Right ventricle myocardium inferior (tissue), 1 donor: ENCODE data around the gene PTGR2. TPM values are rescaled to one million over a fixed set of nuclear protein-coding genes. Genes with fewer than 3 reads are reported as not detected.
A peak's percentile ranks its signal among the peaks of the same experiment; 100 is the strongest.
"Not testable (repeated sequence)": the region's sequence is repeated elsewhere in the genome, so short reads cannot be mapped to it uniquely, and the experiment has no call there.

Experiments used
- ATAC-seq: fragments of 200-7000 bp; cut with Tn5 transposase; one replicate; pipeline ENCODE4 v1.9.1; 2020; ENCODE audit warnings: mild to moderate bottlenecking, moderate library complexity
- DNase-seq: peaks from one replicate; pipeline ENCODE4 v3.0.0; 2021; ENCODE audit errors: missing footprints
- intact Hi-C: fragments of 100-400 bp; cut with DNase I; formaldehyde crosslinking; loops from one replicate; pipeline ENCODE4 v1.11.0; 2022
- total RNA-seq: library from RNA; stranded (reverse); fragmentation: NEBNext Ultra II Directional; extraction: Animal tissue kit (Norgen Biotek cat#: 25700); gene quantifications from one replicate; pipeline ENCODE4 v1.2.1, GENCODE V29; 2021
- donor health status: DM: no; HTN: yes; CAD: no; lungs with severe emphysema.

PTGR2 gene
- total RNA-seq, 1 donor from 2014 or later: 32.8 TPM

DNA sequence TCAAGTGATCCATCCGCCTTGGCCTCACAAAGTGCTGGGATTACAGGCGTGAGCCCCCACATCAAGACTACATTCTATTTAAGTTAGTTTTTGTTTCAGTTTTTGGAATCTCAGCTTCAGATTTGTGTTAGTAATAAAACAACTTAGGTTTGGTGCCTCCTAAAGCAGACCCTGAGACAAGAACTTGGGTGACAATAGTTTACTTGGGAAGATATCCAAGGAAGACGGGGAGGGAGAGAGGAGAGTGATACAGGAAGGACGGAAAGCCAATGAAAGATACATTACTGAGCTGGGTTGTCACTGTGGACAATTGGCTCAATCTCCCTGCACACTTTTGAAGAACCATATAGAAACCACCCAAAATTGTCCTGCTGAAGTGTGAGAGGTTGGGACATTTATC is 22.6 kb upstream of the PTGR2 start:
- intact Hi-C loops: no loop called here
- no peak for DNase-seq

DNA sequence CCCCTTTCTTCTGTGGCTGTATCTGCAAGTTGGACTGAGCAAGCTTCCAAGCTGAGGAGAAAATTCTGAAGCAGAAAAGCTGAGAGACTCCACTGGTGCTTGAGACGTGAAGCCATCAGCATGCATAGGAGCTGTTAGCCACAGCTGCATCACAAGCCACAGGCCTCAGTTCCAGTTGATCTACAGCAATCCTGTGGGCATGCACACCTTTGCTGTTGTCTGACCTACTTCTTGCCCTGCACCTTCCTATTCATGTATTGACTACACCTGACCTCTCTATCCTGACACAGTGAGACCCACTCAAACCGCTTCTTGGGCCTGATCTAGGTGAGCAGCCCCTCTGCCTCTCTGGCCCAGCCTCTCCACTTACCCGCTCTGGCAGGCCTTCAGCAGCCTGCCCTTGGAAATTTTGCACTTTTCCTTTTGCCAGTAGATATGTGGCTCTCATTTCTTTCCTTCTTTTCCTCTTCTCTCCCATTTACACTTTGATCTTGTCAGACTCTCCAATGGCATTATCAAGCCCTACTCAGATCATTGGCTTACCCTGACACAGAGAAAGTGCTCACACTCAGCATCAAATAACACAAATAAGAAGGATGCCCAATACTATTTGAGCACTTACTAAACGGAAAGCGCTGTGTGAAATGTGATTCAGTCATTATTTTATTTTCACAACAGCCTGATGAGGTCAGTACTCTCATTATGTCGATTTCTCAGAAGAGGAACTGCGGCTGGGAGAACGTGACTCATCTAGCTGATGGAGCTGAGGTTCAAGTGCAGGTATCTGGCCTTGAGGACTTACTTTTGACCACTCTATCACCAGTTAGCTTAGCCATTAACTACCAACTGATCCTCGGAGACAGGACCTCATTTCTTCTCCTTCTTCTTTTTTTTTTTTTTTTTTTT is 21.9 kb upstream of the PTGR2 start:
- intact Hi-C loops: no loop called here
- DNase-seq (no peak), ATAC-seq (no peak)

More for the DNA sequence above, 22.6 kb upstream of the PTGR2 start:
- no peak for ATAC-seq

DNA sequence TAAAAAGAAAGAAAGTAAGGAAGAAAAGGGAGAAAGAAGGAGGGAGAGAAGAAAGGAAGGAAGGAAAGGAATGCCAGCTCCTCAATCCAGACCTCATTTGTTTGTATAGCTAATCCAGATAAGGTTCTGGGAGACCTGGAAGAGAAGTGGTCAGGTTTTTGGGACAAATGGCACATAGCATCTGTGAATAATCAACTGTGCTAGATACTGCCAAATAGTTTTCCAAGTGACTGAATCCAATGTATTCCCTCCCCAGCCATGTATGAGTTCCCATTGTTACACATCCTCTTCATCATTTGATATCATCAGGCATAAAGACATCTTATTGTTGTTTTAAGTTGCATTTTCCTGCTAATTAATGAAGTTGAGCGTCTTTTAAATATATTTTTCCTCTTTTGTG is 18.6 kb upstream of the PTGR2 start:
- intact Hi-C loops: no loop called here
- ATAC-seq (no peak), DNase-seq (no peak)

DNA sequence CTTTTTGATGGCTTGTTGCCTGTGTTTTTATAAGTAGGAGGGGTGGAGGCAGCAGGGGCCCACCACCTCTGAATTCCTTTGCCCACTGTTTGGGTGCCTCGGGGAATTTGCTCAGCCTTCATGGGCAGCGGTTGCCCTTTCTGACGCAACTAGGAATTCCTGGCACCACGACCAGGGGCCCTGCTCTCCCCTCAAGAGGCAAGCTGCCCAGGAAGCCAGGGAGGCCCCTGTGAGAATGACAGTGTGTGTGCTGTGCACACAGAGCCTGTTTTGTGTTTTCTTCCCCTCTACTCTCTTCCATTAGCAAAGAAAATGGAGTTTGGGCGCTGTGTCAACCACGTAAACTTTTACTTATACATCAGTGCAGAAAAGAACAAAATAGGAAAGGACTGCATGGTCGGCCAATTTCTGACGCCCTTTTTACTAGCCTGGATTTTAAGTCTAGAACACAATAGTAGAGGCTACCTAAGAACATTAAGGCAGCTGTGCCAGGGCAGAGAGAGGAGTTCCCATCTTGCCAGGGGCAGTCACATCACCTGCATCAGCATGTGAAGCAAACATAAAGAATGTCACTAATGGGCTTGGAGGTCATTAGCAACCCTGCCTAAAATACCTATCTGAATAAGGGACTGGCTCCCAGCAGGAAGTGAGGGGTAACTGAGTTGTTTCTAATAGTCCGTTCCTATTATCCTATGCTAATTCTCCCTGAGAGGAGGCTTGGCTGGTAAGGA is 17.9 kb upstream of the PTGR2 start:
- ATAC-seq: peak; percentile 74
- intact Hi-C loops: no loop called here
- DNase-seq: no peak

DNA sequence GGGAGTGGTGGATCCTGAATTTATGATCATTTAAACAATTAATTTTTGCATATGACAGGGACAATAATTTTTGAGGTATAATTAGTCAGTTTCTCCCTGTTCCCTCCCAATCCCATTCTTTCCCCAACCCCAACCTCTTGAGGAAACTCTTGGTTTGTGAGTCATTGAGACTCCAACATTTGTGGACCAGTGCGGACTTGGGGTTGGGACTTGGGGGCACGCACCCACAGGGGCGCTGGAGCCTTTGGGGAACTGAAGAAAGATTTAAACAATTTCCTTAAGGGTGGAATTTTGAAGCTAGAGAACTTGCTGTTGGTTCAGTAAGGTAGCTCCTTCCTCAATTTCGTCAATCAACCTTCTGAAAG is 17.4 kb upstream of the PTGR2 start:
- no peak for ATAC-seq
- intact Hi-C loops: no loop called here
- DNase-seq: no peak

DNA sequence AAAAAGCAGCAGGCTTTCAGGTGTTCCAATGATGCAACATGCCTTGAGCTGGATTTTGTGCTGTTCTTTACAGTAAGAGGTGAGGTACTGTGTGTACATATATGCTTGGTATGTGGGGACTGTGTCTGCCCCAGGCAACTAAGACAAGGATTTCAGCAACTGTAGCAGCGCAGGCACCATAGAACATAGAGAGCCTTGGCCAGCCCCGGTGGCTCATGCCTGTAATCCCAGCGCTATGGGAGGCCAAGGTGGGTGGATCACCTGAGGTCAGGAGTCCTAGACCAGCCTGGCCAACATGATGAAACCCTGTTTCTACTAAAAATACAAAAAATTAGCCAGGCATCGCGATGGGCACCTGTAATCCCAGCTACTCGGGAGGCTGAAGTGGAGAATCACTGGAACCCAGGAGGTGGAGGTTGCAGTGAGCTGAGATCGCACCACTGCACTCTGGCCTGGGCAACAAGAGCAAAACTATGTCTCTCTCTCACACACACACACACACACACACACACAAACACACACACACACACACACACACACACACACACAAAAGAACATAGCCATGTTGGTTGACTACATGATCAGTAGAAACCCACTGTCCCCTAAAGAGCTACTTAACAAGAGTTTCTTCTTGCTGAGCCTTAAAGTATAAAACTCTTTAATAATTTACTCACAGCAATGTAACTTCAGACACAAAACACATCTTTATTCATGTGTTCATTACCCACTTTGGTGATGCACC is 13.2 kb upstream of the PTGR2 start:
- DNase-seq, intact Hi-C loops, ATAC-seq: not testable (repeated sequence)

DNA sequence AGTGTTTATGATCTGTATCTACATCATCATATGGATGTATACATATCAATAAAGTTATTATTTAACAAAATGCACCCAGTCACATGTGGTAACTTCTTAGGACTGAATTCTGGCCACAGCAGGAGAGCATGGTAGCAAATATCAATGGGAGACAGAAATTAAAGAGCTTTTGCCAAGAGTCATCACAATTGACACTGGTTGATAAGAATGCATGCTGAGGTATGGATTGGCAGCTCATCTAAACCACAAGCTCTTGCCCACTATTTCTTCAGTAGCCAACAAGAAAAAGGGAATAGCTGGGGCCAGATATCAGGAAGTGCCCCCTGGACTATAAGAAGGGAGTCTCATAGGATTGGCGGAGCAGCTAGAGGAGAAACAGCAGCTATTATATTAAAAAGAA is 9.4 kb upstream of the PTGR2 start:
- DNase-seq: no peak
- ATAC-seq: no peak
- intact Hi-C loops: no loop called here

DNA sequence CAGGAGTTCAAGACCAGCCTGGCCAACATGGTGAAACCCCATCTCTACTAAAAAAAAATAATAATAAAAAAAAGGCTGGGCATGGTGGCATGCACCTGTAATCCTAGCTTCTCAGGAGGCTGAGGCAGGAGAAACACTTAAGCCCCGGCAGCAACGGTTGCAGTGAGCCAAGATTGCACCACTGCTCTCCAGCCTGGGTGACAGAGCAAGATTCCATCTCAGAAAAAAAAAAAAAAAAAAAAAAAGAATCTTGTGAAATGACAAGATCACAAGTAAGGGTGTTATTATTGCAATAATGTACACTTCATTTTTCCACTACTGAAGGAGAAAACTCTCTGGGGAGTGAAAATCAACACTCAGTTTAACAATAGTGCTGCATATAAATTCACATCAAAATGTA is 8.8 kb upstream of the PTGR2 start:
- DNase-seq: no peak
- intact Hi-C loops: no loop called here
- no peak for ATAC-seq

DNA sequence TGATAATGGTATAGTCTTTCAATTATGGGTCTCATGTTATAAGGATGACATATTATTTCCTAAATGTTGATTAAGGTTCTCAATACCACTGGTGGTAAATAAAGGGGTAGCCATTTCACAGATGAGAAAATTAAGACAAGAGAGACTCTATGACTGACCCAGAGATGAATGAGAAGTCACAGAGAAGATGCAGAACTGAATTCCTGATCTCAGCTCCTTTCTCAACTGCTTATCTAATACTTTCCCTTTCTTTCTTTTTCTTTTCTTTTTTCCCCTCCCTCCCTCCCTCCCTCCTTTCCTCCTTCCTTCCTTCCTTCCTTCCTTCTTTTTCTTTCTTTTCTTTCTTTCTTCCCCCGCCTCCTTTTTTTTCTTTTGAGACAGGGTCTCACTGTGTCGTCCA is 8.3 kb upstream of the PTGR2 start:
- ATAC-seq: no peak
- DNase-seq: no peak
- intact Hi-C loops: no loop called here

DNA sequence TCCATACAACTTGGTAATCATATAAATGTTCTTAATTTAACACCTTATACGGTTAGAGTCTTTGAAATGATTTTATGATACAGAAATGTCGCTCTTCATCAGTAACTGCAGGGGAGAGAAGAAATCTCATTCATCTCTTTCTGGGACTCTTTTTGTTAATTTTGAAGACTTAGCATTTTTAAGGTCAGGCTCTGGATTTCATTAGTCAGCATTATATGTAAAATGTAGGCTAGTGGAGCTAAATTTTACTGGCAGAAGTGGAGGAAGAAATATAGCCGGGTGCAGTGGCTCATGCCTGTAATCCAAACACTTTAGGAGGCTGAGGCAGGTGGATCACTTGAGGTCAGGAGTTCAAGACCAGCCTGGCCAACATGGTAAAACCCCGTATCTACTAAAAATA is 4.7 kb upstream of the PTGR2 start:
- no peak for DNase-seq
- intact Hi-C loops: no loop called here
- no peak for ATAC-seq

DNA sequence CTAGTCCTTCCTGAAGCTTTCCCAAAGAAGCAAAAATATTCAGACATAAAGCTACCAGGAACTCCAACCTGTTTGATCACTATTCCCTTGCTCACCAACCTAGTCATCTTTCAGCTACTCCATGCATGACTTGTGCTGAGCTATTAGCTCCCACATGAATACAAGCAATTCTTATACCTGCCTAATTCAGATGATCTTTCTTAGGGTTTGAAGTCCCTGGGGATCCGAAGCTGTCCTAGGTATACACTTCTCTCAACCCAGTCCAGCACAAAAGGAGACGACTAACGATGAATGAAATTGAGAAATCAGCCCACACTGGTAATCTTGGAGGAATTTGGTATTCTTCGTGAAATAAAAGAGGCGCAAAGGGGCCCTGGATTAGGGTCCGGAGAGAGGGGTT is 631 bp upstream of the PTGR2 start:
- intact Hi-C loops: loop anchor here (2.0 to 10.0 kb wide), 2 partner anchors 36 to 206 kb away; partner anchors contain the start of genes DNAL1 and ZNF410
- DNase-seq (no peak), ATAC-seq (no peak)

DNA sequence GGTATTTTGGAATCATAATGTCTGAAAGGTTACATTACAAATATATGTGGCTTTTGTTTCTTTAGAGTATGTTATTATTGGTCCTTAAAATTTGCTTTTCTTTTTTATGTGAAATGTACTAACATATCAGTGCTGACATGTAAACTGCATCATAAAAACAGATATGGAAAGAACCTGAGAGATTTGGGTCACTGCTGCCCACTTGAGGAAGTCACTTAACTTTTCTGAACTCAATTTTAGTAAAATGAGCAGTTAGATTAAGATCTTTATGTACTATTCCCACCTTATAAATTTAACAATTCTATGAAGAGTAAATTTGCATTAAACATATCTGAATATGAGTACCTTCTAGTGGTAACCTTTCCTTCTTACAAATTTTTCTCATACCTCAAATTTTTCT is 7.5 kb downstream of the PTGR2 start:
- intact Hi-C loops: loop anchor here (10.0 kb wide), 1 partner anchor 214 kb away; the partner anchor contains the start of gene DNAL1
- ATAC-seq: no peak

DNA sequence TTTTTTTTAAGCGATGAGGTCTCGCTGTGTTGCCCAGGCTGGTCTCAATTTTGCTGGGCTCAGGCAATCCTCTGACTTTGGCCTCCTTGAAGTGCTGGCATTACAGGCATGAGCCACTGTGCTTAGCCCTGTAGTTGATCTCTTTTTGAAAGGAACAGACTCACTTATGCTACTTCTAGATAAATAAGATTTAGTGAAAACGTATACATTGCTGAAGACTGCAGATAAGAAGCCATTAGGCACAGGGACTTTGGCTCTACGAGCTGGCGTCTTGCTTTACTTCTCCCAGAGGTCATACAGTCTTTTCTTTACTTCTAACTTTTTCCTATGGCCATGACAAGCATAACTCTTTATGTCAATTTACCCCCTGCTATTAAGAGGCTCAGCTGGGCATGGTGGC is 9.4 kb downstream of the PTGR2 start:
- intact Hi-C loops: no loop called here
- DNase-seq: no peak
- no peak for ATAC-seq

More for the DNA sequence above, 7.5 kb downstream of the PTGR2 start:
- no peak for DNase-seq

DNA sequence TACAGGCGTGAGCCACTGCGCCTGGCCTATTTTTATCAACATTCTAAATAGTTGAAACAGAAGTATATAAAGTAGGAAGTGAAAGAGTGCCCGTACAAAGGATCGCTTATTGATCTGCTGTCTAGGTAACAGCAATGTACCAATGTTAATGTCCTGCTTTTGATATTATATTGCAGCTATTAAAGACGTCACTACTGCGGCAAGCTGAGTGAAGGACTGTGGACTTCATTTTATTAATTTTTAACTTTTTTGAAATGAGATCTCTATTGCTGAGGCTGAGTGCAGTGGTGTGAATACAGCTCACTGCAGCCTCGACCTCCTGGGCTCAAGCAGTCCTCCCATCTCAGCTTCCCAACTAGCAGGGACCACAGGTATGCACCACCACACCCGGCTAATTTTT is 10.8 kb downstream of the PTGR2 start:
- no peak for ATAC-seq
- DNase-seq: no peak
- intact Hi-C loops: no loop called here

DNA sequence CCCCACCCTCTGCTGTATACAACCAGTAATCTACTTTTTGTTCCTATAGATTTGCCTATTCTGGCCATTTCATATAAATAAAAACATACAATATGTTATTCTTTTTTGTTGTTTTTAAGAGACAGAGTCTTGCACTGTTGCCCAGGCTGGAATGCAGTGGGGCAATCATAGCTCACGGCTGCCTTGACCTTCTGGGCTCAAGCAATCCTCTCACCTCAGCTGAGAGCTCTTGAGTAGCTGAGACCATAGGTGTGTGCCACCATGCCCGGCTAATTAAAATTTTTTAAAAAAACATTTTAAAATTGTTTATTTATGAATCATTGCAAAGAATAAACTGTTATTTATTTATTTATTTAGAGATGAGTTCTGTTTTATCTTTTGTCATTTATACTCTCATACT is 11.6 kb downstream of the PTGR2 start:
- ATAC-seq (no peak), DNase-seq (no peak)
- intact Hi-C loops: no loop called here

DNA sequence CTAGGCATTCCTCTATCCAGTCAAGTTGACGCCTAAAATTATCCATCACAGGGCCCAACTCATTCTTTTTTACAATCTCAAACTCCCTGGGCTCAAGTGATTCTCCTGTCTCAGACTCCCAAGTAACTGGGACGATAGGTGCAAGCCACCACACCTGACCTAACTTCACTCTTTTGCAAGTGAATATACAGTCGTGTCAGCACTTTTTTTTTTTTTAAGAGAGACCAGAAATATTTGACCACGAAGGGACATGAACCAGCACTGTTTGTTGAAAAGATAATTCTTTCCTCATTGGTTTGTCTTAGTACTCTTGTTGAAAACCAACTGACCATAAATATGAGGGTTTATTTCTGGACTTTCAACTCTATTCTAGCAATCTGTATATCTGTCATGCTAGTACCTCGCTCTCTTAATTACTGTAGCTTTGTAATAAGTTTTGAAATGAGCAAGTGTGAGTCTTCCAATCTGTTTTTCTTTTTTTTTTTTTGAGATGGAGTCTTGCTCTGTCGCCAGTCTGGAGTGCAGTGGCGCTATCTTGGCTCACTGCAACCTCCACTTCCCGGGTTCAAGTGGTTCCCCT is 14.0 kb downstream of the PTGR2 start:
- no peak for DNase-seq
- ATAC-seq: no peak
- intact Hi-C loops: no loop called here

DNA sequence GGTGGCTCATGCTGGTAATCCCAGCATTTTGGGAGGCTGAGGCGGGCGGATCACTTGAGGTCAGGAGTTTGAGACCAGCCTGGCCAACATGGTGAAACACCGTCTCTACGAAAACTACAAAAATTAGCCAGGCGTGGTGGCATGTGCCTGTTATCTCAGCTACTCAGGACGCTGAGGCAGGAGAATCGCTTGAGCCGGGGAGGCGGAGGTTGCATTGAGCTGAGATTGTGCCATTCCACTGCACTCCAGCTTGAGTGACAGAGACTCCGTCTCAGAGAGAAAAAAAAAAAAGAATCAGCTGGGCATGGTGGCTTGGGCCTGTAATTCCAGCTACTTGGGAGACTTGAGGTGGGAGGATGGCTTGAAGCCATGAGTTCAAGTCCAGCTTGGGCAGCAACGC is 18.1 kb downstream of the PTGR2 start:
- ATAC-seq, intact Hi-C loops, DNase-seq: not testable (repeated sequence)

DNA sequence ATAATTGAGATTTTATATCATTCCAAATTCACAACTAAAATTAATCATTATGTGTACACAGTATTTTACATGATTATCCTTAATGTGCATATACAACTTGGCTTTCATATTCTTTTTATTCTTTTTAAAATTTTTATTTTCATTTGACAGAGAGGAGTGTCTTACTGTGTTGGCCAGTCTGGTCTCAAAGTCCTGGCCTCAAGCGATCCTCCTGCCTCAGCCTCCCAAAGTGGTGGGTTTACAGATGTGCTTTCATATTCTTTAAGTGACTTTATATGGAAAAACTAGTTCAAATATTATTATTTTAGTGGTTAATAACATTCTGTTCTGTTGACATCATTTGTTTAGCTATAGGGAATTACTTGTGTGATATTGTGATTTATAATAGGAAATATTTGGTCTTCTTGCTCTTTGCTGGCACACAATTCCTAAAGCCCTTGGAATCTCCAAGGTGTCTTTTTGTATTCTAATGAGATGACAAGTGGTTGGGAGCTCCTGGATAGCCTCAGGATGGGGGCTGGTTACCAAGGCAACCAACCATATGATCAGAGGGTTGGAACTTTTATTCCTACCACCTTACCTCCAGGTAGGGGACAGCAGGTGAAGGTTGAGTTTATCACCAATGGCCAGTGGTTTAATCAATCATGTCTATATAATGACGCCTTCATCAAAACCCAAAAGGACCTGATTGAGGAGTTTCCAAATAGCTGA is 19.0 kb downstream of the PTGR2 start:
- ATAC-seq (no peak), DNase-seq (no peak)
- intact Hi-C loops: no loop called here
